ACHN (cell line): ENCODE measurements around the gene SHROOM2.
A peak's percentile ranks its signal among the peaks of the same experiment; 100 is the strongest.

ENCODE experiments used
- DNase-seq: peaks from one replicate; pipeline ENCODE4 v3.0.0-alpha.2; 2015
- in situ Hi-C: cut with HindIII; loops from 2 replicates; pipeline ENCODE4 v1.10.0; 2017; ENCODE audit warnings: low sequenced_read_pairs, low pct_ligation_motif_present, low pct_unique_long_range_greater_than_20kb

The SHROOM2 gene

DNA sequence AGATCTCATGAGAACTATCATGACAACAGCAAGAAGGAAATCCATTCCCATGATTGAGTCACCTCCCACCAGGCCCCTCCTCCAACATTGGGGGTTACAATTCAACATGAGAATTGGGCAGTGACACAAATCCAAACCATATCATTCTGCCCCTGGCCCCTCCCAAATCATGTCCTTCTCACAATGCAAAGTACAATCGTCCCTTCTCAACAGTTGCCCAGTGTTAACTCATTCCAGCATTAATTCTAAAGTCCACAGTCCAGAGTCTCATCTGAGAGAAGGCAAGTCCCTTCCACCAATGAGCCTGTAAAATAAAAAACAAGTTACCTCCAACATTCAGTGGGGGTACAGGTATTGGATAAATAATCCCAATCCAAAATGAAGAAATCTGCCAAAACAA is 166.1 kb downstream of the SHROOM2 start:
- no peak for DNase-seq
- in situ Hi-C loops = no loop called here

DNA sequence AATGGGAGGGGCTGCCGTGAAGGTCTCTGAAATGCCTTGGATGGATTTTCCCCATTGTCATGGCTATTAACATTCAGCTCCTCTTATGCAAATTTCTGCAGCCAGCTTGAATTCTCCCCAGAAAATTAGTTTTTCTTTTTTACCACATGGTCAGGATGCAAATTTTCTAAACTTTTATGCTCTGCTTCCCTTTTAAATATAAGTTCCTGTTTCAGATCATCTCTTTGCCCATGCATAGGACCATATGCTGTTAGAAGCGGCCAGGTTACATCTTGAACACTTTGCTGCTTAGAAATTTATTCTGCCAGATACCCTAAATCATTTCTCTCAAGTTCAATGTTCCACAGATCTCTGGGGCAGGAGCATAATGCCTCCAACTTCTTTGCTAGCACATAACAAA is 167.2 kb downstream of the SHROOM2 start:
- in situ Hi-C loops = no loop called here
- no peak for DNase-seq

DNA sequence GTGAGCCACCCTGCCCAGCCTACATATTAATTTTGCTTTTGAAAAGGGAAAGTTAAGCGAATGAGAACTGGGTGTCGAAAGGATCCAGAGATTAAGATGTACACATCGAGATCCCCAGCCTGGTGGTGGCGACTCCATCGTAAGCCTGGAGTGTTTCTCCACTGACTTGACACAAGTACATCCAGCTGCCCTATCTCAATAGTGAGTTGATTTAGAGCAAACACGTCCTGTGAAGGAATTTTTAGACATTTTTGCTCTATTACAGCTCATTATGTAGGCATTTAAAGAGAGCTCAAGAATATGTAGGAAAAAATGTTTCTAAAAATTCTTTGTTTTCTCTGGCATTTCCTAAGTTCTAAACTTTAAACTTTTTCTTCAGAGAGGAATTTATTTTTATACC is 169.3 kb downstream of the SHROOM2 start:
- in situ Hi-C loops = no loop called here
- no peak for DNase-seq

DNA sequence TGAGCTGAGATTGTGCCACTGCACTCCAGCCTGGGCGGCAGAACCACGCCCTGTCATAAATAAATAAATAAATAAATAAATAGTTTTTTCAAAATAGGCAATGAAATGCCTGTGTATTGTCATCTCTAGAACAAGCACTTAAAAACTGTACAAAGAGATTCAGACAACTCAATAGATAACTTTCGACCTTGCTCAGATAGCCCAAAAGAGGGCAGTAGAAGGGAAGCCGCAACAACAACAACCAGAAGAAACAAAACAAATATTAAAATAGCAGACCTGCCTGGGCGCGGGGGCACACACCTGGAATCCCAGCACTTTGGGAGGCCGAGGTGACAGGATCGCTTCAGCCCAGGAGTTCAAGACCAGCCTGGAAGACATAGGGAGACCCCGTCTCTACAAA is 171.5 kb downstream of the SHROOM2 start:
- DNase-seq = no peak
- in situ Hi-C loops = no loop called here

DNA sequence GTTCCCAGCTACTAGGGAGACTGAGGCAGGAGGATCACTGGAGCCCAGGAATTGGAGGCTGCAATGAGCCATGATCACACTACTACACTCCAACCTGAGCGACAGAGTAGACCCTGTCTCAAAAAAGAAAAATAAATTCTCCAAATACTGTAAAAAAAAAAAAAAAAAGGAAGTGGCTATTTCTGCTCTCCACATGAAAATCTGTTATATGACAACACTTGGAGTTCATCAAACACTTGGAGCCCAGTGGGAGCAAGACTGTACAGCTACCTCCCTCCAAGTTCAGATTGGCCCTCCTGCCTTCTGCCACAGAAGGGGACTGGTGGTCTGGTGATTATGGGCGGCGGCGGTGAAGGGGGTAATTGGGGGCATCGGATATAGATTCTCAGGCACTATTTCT is 172.0 kb downstream of the SHROOM2 start:
- no peak for DNase-seq
- in situ Hi-C loops = no loop called here

DNA sequence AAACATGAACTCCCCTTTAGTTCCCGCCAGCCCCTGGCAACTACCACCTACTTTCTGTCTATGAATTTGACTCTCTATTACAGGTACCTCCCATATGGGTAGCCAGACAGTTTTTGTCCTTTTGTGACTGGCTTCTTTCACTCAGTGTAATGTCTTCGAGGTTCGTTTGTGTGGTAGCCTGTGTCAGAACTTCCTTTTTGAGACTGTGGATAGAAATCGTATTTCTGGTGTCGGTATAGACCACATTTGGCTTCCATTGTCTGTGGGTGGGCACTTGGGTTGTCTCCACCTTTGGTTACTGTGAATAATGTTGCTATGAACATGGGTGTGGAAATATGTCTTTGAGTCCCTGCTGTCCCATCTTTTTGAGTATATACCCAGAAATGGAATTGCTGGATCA is 175.5 kb downstream of the SHROOM2 start:
- DNase-seq = no peak
- in situ Hi-C loops = no loop called here

DNA sequence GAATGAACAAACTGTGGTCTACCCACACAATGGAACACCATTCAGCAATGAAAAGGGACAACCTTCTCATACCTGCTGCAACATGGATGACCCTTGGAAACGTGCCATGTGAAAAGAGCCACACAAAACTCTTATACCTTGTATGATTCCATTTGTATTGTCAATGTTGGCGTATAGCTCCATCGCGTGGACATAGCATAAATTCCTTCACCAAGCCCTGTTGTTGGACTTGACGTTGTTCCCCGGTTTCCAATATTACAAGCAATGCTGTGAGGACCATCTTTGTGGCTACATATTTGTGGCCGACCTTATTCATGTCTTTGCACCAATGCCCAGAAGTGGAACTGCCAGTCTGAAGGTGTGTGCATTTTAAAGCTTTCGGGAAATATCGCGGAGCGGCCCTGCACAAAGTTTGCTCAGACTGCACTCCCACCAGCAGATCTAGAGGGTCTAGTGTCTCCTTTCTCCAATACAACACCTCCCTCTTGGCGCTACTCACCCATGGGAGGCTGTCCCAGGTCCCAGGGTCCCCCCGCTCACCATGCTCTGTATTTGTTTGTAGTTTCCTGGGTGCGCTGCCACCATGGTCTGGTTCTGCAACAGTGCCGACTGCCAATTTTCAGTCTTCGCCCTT is 180.7 kb downstream of the SHROOM2 start, which contains the start of gene CLDN34:
CLDN34 (plus strand) TSS at position 584 of the 634 bp plus-strand sequence; CDS start at position 584, 0 bp downstream.
- no peak for DNase-seq
- in situ Hi-C loops = no loop called here

DNA sequence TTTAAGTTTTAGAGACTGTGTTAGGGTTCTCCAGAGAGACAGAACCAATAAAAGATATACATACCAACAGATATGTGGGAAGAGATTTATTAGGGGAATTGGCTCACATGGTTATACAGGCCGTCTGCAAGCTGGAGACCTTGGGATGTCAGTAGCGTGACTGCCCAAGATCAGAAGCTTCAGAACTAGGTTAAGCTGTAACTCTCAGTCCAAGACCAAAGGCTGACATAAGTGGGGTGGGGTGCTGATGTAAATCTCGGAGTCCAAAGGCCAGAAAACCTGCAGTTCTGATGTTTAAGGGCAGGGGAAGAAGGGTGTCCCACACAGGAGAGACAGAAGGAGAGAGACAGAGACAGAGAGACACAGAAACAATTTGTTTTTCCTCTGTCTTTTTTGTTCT is 191.4 kb downstream of the SHROOM2 start:
- in situ Hi-C loops = no loop called here
- no peak for DNase-seq

DNA sequence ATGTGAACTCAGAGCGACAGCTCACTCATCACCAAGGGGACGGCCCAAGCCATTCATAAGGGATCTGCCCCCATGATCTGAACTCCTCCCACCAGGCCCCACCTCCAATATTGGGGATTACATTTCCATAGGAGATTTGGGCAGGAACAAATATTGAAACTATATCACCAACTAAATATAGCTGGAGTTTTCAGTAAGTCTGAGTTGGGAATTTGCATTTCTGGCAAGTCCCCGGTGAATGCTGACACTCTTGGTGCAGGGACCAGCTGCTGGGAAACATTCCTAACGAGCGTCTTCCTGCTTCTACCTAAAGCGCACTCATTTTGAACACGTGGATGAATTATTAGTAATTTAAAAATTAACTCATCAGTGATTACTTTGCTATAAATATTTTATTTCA is 194.2 kb downstream of the SHROOM2 start:
- no peak for DNase-seq

DNA sequence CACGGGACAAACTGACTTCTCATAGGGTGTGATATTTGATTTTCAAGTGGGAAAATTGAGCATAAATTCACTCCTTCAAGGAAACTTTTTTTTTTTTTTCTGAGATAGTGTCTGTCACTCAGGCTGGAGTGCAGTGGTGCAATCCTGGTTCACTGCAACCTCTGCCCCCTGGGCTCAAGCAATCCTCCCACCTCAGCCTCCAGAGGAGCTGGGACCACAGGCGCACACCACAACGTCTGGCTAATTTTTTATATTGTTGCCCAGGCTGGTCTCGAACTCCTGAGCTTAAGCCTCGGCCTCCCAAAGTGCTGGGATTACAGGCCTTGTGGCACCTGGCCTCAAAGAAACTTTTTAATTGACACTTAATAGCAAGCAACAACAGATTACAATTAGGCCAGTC is 194.7 kb downstream of the SHROOM2 start:
- in situ Hi-C loops = no loop called here
- DNase-seq = no peak

More for the DNA sequence above, 194.2 kb downstream of the SHROOM2 start:
- in situ Hi-C loops = no loop called here

DNA sequence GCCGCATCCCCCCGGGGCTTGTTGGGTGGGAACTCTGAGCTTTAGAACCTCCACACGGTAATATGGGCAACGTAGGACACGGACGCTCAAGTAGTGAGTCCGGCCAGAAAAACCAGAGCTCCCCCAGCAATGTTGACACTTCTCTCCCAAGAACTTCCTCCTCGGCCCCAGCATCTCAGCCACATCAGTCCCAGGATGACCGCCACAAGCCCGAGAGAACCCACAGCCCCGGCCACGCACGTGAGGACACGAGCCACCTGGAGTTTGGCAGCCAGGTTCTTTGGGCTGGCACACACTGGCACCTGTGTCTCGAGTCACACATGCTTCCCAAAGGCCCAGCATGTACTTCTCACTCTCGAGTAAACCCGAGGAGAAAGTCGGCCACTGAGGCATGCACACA is 197.2 kb downstream of the SHROOM2 start:
- DNase-seq = no peak
- in situ Hi-C loops = no loop called here

DNA sequence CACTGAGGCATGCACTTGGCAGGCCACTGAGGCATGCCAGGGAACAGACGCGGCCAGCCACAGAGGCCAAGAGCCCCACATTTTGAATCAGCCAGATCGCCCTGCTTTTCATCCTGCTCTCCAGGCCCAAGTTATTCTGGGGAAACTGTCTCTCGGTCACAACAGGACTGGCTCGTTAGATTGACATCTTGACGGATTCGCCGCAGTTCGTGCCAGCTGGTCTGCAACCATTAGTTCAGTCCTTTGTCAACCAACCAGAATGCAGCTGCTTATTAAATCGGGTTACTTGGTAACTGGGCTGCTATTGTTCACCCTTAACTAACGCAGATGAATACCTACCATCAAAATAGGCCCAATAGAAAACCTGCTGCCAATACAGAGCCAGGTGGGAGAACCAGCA is 197.6 kb downstream of the SHROOM2 start:
- in situ Hi-C loops = no loop called here
- DNase-seq = no peak

DNA sequence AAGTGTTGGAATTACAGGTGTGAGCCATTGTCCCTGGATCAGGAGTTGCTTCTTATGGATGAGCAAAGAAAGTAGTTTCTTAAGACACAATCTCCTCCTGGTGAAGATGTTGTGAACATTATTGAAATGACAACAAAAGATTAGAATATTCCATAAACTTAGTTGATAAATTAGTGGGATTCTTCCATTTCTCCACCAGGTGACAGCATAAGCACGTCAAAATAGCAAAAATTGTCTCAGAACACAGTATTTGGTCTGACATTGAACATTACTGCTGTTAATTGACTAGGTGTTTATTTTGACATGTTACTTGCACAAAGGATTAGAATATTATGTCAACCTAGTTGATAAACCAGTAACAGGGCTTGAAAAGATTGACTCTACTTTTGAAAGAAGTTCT is 202.5 kb downstream of the SHROOM2 start:
- DNase-seq = peak; percentile 7
- in situ Hi-C loops = no loop called here

DNA sequence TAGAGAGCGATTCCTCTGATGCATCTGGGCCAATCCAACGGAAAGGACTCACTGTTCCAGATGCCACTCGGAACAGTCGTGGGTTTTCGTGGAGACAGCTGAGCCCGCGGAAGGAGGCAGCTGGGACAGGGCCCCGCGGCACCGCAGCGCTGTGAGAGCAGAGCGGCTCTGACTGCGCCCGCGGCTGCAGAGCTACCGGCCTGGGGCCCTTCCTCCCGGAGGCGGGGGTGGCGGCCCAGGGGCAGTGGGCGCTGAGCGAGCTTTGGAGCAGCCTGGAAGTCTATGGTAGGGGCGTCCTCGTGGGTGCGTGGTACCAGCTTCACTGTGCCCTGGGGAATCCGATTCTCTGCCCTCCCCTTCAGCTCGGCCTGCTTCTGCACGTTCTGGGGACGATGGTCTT is 205.8 kb downstream of the SHROOM2 start:
- in situ Hi-C loops = no loop called here
- no peak for DNase-seq

DNA sequence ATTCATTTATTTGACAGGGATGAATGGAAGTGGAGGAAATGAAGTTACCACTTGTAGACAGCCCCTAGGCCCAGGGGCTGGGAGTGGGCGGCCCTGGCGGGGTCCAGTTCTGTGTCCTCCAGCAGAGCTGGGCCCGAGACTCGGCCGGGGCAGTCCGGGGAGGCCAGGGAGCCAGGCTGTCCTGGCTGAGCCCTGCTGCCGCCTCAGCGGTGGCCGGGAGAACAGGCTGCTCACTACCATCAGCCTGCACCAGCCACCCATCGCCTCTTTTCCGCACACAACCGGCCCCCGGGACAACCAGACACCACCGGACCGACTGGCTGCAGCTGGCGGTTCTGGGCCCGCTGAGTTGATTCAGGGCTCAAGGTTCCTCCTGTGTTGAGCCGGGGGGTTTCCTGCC is 206.5 kb downstream of the SHROOM2 start:
- in situ Hi-C loops = no loop called here

DNA sequence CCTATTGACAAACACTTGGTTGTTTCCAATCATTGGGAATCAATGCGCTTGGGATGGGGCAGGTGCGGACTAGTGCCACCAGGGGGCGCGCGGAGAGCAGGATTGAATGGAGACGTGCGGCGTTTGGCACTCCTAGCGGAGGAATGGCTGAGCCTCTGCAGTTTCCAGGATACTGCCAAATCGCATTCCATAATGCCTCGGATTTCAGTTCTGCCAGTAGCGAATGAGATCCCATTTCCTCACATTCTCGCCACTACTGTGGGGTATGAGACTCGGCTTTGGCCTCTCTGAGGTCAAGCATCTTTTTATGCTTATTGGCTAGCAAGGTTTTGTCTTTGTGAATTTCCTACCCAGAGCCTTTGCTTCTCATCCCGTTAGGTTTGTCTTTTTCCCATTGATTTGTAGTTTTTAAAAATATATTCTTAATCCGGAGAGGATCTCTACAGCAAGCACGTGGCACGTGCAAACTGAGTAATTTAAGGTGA is 209.7 kb downstream of the SHROOM2 start:
- in situ Hi-C loops = no loop called here

More for the DNA sequence above, 206.5 kb downstream of the SHROOM2 start:
- DNase-seq = no peak

DNA sequence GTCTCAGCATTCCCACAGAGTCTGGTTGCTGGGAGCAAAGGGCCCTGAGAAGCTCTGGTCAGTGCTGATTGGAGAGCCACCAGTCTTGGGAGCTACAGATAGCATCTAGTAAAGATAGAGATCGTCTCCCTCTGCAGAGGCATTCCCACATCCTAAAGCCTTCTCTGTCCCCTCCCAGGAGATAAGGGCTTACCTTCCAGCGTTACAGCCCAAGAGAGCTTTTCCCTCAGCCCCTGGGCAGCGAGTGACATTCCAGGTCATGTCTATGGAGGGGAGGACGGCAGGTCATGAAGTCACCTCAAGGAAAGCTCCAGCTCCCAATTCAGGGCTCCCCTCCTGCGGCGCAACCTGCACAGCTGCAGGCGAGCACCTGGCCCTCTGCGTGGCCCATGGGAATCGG is 210.8 kb downstream of the SHROOM2 start:
- in situ Hi-C loops = no loop called here

More for the DNA sequence above, 209.7 kb downstream of the SHROOM2 start:
- DNase-seq = peak; percentile 65

DNA sequence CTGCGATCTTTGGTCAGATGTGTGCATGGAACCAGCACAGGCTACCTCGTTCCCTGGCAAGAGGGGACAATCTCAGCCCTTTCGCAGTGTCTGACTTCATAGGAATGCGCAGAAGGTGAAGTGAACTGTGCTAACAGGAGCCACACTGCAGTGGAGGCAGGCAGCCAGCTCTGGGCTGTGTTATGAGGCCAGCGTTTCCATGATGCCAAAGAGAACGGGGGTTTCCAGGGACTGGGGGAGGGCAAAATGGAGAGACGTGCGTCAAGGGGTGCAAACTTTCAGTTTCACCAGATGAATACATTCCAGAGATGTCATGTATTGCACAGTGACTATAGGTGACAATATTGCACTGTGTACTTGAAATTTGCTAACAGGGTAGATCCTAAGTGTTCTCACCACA is 211.3 kb downstream of the SHROOM2 start:
- no peak for DNase-seq
- in situ Hi-C loops = no loop called here

More for the DNA sequence above, 210.8 kb downstream of the SHROOM2 start:
- DNase-seq = no peak
